HepG2 (cell line): ENCODE results near the gene RBM12. TPM values are rescaled to one million over a fixed set of nuclear protein-coding genes. Genes with fewer than 3 reads are reported as not detected.
A peak's percentile ranks its signal among the peaks of the same experiment; 100 is the strongest.

ENCODE experiments used
- AFF4 ChIP-seq: sonication (generic); formaldehyde crosslinking; IDR thresholded peaks from 2 replicates; pipeline ENCODE4 v1.4.0; 2020; ENCODE audit warnings: missing genetic modification reagents
- ATF6 ChIP-seq: sonication (generic); formaldehyde crosslinking; conservative IDR thresholded peaks from 2 replicates; pipeline ENCODE4 v1.4.0; 2020; ENCODE audit warnings: missing genetic modification reagents
- BRCA1 ChIP-seq: sonication (generic); formaldehyde crosslinking; IDR thresholded peaks from 2 replicates; pipeline ENCODE4 v1.4.0; 2020; ENCODE audit warnings: missing genetic modification reagents
- GRHL1 ChIP-seq: sonication (generic); formaldehyde crosslinking; conservative IDR thresholded peaks from 2 replicates; pipeline ENCODE4 v1.8.0; 2022; ENCODE audit warnings: missing genetic modification reagents
- GZF1 ChIP-seq: sonication (generic); formaldehyde crosslinking; IDR thresholded peaks from 2 replicates; pipeline ENCODE4 v1.5.1; 2020; ENCODE audit warnings: mild to moderate bottlenecking, missing genetic modification reagents
- KLF12 ChIP-seq: sonication (generic); formaldehyde crosslinking; IDR thresholded peaks from 2 replicates; pipeline ENCODE4 v1.4.0; 2020; ENCODE audit warnings: missing genetic modification reagents, borderline replicate concordance
- KLF16 ChIP-seq, 2 experiments: sonication (generic) in 1 of 2; formaldehyde crosslinking in 1 of 2; IDR thresholded peaks; 2 replicates each; pipeline versions ENCODE4 v1.6.1 to v1.8.0; 2016 to 2023; ENCODE audit warnings: missing genetic modification reagents in 2 of 2, missing compliant biosample characterization in 1 of 2
- MAX ChIP-seq: IDR thresholded peaks from 2 replicates; pipeline ENCODE4 v1.6.1; 2012; ENCODE audit warnings: inconsistent platforms
- RBFOX2 ChIP-seq: fragments of 200-400 bp; formaldehyde crosslinking; IDR thresholded peaks from 2 replicates; pipeline ENCODE4 v1.6.1; 2017; ENCODE audit warnings: low read depth, mild to moderate bottlenecking, low read length
- SP2 ChIP-seq: sonication (generic); formaldehyde crosslinking; IDR thresholded peaks from 2 replicates; pipeline ENCODE4 v1.5.1; 2020; ENCODE audit warnings: mild to moderate bottlenecking, missing genetic modification reagents
- SP5 ChIP-seq: IDR thresholded peaks from 2 replicates; pipeline ENCODE4 v1.6.1; 2016; ENCODE audit warnings: low read depth, borderline replicate concordance
- ZEB1 ChIP-seq: IDR thresholded peaks from 2 replicates; pipeline ENCODE4 v1.6.1; 2012; ENCODE audit warnings: mild to moderate bottlenecking, low read depth, inconsistent platforms; ENCODE audit not compliant: insufficient replicate concordance
- ZFP82 ChIP-seq: sonication (generic); formaldehyde crosslinking; IDR thresholded peaks from 2 replicates; pipeline ENCODE4 v1.5.1; 2020; ENCODE audit warnings: mild to moderate bottlenecking, missing genetic modification reagents, borderline replicate concordance
- ZFX ChIP-seq: sonication (generic); formaldehyde crosslinking; IDR thresholded peaks from 2 replicates; pipeline ENCODE4 v1.4.0; 2020; ENCODE audit warnings: mild to moderate bottlenecking, low read depth, missing genetic modification reagents, moderate library complexity
- ZNF710 ChIP-seq: sonication (generic); formaldehyde crosslinking; IDR thresholded peaks from 2 replicates; pipeline ENCODE4 v1.5.0; 2020; ENCODE audit warnings: mild to moderate bottlenecking, missing genetic modification reagents, borderline replicate concordance
- ZNF737 ChIP-seq: sonication (generic); formaldehyde crosslinking; IDR thresholded peaks from 2 replicates; pipeline ENCODE4 v1.5.0; 2020; ENCODE audit warnings: missing genetic modification reagents, mild to moderate bottlenecking, borderline replicate concordance
- ZNF747 ChIP-seq: sonication (generic); formaldehyde crosslinking; IDR thresholded peaks from 2 replicates; pipeline ENCODE4 v1.8.1; 2023; ENCODE audit warnings: missing genetic modification reagents, mild to moderate bottlenecking, borderline replicate concordance
- ZNF784 ChIP-seq: sonication (generic); formaldehyde crosslinking; IDR thresholded peaks from 2 replicates; pipeline ENCODE4 v1.5.1; 2020; ENCODE audit warnings: missing genetic modification reagents, mild to moderate bottlenecking, borderline replicate concordance
- ZSCAN30 ChIP-seq: sonication (generic); formaldehyde crosslinking; IDR thresholded peaks from 2 replicates; pipeline ENCODE4 v1.5.0; 2020; ENCODE audit warnings: mild to moderate bottlenecking, missing genetic modification reagents
- polyA plus RNA-seq, 8 experiments: library from polyadenylated mRNA; depleted of rRNA in 3 of 8; stranded (reverse) in 7 of 8; unstranded in 1 of 8; fragments of >200 nt; fragmentation: Illumina TruSeq in 4 of 8; extraction: Trizol in 4 of 8; gene quantifications; 2 replicates each; pipeline versions ENCODE4 v1.2.1 to v1.2.3, GENCODE V29; 2011 to 2016; ENCODE audit warnings: low read depth in 4 of 8, missing spikeins in 1 of 8, mixed read lengths in 1 of 8; ENCODE audit not compliant: insufficient read depth in 1 of 8
- total RNA-seq, 5 experiments: library from RNA; depleted of rRNA; stranded (reverse); fragments of >200 nt; fragmentation: Illumina TruSeq; extraction: Trizol; gene quantifications; 2 replicates each; pipeline ENCODE4 v1.2.3, GENCODE V29; 2016; ENCODE audit warnings: low read depth in 1 of 5

The RBM12 gene
- total and polyA plus RNA-seq, 2 of the 13 experiments (the other 11 are each of a cell fraction or from before 2014, with no cell fraction given): 97.9 to 104 TPM

- TF ChIP-seq GRHL1 (CRISPR knock-in tag) (no peak), GZF1 (CRISPR knock-in tag) (no peak), ZFX (CRISPR knock-in tag) (no peak), KLF12 (CRISPR knock-in tag) (0 out of 2 replicates have a peak, but pooled peaks have one; percentile 73), ZNF784 (CRISPR knock-in tag) (no peak), KLF16 (CRISPR knock-in tag; IDR thresholded peaks at IDR 0.05) (no peak), ZEB1 (peak; percentile 3), AFF4 (CRISPR knock-in tag) (no peak), ATF6 (CRISPR knock-in tag) (no peak), ZSCAN30 (CRISPR knock-in tag) (no peak), SP5 (no peak), BRCA1 (no peak), RBFOX2 (no peak), ZNF737 (CRISPR knock-in tag) (no peak), SP2 (no peak), ZNF710 (CRISPR knock-in tag) (no peak), ZFP82 (no peak), MAX (no peak), ZNF747 (CRISPR knock-in tag) (no peak)
These were observed 35.4 kb upstream of the RBM12 start (continued) for GRCh38 chr20:35699957-35700624.
